Esophagus mucosa (tissue), 1 donor: ENCODE results near the gene UBE2G2. TPM values are rescaled to one million over a fixed set of nuclear protein-coding genes. Genes with fewer than 3 reads are reported as not detected.
A peak's percentile ranks its signal among the peaks of the same experiment; 100 is the strongest.
"Not testable (repeated sequence)": the region's sequence is repeated elsewhere in the genome, so short reads cannot be mapped to it uniquely, and the experiment has no call there.

ENCODE experiments used
- ATAC-seq: fragments of 200-7000 bp; cut with Tn5 transposase; one replicate; pipeline ENCODE4 v1.9.1; 2020
- total RNA-seq: library from RNA; stranded (reverse); gene quantifications from one replicate; pipeline ENCODE4 v1.2.4, GENCODE V29; 2023
- donor health status: DM: yes; HTN: yes; CAD: no.

UBE2G2 gene
- total RNA-seq, 1 donor from 2014 or later = 35.8 TPM

DNA sequence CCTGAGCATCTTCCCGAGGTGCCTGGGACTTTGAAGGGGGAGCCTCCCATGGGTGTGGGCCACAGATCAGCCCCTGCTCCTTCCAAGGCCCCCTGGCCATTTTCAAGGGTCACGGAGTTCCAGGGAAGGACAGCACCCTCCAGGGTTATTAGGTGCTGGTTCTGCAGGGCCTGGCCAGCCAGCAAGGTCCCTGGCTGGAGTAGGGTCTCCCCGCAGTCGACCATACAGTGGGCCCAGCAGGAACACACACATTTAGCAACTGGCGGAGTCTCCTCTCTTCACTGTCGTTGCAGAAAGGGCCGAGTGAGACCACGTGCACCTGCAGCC lies 34.0 kb upstream of the UBE2G2 start:
- ATAC-seq = no peak

DNA sequence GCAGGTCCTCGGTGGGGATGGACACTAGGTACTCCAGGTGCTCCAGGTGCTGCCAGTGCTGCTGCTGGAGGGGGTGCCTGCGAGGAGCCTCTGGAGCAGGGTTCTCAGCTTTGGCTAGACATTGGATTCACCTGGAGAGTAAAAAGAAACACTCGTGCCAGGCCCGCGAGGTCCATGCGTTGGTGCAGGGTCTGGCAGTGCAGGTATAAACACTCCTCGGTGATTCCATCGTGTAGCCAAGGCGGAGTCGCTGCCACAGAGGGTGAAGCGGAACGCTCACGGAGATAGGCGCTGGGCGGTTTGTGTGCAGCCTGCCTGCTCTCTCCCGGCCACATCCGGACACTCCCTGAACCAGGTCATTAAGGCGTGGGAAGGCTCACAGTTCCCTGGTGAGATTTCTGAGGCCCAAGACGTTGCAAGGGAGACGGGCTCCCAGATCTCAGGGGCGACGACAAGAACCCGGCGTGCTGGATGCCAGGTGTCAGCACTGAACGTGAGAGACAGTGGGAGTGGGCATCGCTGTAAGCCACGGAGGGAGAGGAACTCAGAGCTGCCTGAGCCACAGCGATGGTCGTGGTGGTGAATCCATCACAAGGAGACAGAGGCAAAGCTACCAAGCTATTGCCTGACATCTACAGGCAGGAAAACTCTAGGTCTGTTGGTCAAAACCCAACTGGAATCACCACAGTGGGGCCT lies 33.5 kb upstream of the UBE2G2 start:
- ATAC-seq = no peak

DNA sequence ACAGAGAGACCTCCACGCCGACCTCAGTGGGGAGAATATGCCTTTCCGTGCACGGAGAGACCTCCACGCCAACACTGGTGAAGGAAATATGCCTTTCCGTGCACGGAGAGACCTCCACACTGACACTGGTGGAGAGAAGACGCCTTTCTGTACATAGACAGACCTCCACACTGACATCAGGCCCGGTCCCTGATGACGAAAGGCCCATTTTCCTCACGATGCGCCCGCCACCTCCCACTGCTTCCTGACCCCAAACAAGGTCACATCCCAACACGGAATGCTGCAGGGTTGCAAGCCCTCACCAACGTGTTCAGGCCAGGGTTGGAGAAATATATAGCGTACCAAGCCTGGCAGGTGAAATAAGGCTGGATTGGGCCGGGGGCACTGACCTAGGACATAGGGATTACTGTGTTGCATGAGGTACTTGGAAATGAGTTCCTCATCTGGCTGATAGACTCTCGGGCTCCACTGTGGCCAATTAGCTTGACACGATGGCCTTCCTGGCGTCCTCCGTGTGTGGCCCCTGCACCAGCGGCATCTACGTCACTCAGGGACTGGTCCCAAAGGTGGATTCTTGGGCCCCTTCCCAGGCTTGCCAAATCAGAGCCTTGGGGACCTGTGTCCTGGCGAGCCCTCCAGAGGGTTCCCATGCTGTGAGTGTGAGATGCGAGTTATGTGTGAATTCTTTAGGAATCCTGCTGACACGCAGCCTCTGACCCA lies 32.8 kb upstream of the UBE2G2 start:
- ATAC-seq = no peak

DNA sequence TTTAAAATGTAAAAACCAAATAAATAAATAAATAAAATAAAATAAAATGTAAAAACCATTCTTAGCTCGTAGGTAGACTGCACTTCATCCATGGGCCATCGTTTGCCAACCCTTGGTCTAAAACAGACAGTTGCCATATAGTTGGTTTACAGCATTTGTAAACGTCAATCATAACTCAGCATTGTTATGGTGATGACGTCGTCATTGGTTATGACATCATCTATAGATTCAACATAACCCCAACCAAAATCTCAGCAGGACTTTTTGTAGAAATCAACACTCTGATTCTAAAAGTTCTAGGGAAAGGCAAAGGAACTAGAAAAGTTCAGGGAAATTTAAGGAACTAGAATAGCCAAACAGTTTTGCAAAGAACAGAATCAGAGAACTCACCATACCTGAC lies 32.0 kb upstream of the UBE2G2 start:
- ATAC-seq = no peak

DNA sequence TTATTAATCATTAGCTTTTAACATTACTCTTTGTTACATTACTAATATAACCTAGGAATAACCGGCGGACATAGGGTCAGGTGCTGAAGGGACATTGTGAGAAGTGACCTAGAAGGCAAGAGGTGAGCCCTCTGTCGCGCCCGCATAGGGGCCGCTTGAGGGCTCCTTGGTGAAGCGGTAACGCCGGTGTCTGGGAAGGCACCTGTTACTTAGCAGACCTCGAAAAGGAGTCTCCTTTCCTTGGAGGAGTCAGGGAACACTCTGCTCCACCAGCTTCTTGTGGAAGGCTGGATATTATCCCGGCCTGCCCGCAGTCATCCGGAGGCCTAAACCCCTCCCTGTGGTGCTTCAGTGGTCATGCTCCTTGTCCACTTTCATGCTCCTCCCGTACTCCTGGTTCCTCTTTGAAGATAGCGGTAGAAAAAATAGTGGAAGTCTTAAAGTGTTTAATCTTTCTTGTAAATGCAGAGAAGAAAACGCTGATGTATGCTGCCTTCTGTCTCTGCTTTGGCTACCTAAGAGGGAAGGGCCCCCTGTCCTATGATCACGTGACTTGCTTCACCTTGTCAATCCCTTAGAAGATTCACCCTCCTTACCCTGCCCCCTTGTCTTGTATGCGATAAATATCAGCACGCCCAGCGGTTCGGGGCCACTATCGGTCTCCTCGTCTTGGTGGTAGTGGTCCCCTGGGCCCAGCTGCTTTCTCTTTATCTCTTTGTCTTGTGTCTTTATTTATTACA lies 31.1 kb upstream of the UBE2G2 start:
- not testable (repeated sequence) for ATAC-seq

DNA sequence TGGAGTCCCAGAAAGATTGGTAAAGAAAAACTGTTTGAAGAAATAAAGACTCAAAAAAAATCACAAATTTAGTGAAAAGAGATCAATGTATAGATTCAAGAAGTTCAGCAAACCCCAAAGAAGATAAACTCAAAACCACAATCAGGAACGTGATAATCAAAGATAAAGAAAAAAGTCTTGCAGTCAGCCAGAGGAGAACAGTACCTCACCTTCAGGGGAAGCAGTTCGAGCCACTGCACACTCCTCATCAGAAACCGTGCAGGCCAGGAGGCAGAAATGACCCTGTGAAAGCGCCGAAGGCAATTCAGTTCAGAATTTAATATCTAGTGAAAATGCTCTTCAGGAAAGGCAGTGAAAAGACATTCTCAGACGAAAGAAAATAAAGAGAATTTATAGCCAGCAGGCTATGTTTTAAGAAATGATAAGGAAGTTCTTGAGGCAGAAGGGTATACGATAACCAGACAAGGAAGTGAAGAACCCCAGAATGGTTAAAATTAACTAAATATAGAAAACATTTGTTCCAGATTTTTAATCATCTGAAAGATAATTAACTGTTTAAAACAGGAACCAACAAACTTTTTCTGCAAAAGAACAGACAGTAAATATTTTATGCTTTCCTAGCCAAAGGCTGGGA lies 29.7 kb upstream of the UBE2G2 start:
- no peak for ATAC-seq

DNA sequence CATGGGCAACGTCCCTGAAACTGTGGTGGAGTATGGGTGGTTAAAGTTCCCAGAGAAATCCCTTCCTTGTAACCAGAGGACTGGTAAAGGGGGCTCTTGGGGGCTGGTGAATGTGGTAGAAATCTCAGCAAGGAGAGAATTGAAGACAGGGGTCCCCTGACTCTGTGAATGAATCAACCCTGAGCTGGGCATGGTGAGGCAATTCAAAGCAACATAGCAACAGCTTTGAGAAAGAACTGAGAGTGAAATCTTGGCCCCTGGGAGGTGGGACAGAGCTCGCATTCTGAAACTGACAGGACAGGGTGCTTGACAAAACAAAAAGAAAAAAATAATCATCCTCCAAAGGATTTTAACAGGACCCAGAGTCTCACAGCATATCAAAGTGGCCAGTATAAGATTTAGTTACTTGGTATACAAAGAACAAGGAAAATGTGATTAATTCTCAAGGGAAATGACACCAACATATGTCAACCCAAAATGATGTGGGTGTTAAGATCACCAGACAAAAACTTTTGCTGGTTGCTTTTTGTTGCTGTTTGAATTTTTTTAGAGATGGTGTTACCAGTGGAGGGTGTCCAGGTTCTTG lies 28.0 kb upstream of the UBE2G2 start:
- ATAC-seq = no peak

DNA sequence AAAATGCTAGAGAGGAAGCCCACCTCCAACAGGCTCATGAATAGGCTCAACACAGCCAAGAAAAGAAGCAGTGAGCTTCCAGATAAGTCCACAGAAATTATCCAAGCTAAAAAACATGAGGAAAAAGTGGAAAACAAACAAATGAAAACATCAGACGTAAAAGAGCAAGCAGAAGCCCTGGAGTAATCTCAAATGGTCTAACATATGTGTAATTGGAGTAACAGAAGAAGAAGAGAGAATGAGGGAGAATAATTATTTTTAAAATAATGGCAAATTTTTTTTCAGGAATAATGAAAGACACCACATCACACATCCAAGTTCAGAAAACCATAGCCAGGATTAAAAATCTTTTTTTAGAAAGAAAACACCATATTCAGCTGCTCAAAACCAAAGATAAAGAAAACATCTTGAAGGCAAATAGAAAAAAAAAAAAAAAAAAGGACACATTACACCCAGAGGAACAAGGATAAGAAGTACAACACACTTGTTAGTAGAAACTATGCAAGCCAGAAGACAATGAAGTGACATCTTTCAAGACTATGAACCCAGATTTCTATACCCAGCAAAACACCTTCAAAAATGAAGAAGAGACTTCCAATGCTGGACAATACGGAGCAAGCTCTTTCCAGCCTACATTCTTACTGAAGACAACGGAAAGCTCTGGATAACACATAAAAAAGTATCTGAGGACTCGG lies 26.9 kb upstream of the UBE2G2 start:
- ATAC-seq = no peak

DNA sequence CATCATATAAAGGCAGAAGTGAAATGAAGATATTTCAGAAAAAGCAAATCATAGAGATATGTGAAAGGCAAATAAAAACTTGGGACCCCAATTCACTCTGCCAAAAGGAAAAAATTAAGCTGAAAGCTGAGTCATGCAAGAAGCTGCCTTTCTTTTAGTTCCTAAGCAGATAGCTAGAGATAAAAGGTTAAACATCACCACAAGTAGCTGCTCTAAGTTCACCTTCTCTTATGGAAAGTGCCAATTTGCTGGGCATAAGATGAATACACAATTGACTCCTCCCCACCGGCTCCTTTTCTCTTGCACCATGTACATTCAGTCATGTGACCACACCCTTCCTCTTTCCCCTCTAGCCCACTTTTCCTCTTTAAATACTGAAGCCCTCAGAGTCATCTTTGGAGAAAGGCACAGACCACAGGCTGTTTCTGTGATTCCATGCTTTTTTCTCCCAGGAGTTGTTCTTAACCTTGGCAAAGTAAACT lies 21.6 kb upstream of the UBE2G2 start:
- ATAC-seq = no peak

DNA sequence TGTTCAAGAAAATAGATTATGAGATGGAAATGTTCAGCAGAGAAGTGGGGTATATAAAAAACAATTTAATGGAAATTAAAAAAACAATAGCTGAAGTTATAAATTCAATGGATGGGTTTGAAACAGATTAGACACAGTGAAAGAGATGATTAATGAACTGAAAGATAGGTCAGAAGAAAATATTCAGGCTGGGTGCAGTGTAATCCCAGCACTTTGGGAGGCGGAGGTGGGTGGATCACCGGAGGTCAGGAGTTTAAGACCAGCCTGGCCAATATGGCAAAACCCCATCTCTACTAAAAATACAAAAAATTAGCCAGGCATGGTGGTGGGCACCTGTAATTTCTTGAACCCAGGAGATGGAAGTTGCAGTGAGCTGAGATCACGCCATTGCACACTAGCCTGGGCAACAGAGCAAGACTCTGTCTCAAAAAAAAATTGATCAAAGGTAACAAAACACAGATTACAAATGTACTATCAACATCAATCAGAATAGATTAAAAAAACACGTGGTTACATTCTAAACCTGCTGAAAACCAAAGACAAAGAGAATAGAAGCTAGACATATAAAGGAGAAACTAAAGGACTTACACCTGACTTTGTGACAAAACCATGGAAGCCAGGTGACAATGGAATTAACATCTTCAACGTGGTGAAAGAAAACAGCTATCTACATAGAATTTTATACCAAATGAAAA lies 21.0 kb upstream of the UBE2G2 start:
- ATAC-seq = no peak

DNA sequence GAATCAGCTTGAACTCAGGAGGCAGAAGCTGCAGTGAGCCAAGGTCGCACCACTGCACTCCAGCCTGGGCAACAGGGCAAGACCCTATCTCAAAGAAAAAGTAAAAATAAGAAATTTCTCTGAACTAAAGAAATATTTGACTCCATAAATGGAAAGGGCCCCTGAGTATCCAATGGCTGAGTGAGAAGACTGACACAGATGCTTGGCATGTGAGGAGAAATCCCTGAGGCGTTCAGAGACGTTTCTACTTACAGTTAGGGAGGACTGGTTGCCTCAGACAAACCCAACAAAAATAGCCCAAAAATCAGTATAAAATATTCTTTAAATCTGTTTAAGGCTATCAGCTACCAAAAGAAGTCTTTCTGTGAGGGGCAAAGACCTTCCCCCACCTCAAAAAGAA lies 19.2 kb upstream of the UBE2G2 start:
- ATAC-seq = no peak

DNA sequence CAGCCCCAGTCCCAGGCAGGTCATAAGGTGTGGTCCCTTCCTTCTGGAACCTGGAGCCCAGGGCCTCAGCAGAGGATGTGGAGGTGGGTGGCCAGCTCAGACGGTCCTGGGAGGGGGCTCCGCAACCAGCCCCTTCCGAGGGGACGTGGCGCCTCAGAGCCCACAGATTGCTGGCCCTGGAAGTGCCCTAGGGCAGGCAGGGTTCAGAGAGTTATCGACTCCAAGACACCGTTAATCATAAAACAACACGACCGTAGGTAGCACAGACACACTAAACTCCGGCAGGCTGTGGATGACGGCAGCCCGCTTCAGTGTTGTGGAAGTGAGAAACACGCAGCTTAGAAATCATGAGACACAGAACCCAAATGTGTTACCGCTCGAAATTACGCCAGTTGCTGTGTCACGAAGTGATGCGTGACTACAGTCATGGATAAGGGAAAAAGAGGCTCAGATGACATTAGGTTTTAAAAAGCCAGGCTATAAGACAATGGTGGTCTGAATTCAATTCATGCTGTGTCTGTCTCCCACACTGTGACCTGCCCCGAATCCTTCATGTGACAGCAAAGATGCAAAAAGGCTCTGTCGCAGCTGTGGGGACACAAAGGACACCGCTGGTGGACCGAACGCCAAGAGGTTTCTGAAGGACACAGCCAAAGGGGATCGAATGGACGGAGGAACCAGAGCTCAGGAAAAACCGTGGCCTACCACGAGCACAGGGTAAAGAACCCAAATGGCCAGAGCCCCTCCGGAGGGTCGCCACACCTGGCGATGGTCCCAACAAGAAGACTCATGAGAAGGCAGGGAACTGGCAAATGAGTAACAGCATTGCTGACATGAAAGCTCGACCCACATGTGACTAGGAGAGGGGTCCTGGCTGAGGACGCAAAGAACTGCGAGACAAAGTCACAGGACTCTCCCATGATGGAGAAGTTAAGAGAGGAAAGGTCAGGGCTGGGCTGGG lies 17.9 kb upstream of the UBE2G2 start:
- ATAC-seq = no peak

DNA sequence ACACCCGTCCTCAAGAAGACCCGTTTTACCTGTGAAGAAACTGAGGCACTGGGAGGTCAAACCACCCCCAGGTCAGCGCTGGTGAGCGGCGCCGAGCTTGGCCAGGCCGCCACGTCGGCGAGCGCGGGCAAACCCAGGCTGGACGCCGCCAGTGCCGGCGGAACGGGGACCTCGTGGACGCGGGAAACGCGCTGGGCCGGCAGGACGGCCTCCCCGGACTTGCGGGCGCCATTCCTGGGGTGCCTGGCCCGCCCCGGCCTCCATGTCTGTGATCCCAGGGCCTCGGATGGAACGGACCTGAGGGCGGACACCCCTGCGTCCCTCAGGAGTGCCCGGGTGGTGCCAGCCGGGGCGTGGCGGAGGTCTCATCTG lies 17.0 kb upstream of the UBE2G2 start:
- ATAC-seq = no peak

DNA sequence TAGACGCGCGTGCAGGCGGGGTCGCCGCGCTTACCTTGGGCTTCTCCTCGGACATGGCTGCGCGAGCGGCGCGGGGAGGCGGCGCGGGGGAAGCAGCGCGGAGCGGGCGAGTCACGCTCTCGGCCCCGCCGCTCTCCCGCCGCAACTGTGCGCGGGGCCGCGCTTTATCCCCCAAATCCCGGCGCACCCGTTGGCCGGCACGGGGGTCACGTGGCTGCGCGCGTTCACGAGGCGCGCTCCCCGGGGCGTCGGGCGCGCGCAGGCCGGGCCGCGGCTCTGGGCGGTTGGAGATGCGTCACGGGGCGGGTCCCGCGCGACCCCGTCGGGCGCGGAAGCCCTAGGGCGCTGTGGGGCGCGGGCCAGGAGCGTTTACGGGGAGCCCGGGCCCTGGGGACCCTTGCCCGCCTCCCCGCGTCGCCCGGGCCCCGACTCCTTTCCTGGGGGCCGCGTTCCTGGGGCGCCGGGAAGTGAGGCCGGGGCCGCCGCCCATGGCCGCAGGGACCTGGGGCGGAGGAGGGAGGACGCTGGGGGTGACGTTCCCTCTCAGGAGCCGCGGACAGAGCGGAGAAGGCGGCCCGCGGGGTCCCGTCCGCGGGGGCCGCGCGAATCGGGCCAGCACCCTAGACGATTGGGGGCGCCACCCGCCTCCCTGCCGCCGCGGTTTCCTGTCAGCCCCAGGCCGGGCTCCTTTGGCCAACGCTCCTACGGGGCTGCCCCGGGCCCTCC lies 16.5 kb upstream of the UBE2G2 start, which contains the start of gene SUMO3:
Gene SUMO3 (minus strand): TSS at position 149 of the 726 bp plus-strand sequence. CDS start 94 bp downstream, at position 55.
- ATAC-seq = peak; percentile 73

DNA sequence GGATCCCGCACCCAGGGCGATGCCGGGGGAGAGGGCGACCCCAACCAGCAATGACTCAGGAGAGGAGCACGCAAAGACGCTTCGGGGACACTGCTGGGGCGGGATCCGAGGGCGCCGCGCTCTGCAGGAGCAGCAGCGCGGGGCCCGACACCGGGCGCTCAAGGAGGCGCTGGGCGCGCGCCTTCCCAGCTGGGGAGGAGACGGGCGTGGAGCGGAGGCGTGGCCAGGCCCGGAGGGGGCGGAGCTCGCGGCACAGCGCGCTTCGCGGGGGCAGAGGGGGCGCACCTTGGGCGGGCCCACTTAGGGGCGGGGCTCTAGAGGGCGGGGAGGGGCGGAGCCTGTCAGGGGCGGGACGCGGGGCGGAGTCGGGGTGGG lies 15.9 kb upstream of the UBE2G2 start:
- ATAC-seq = peak; percentile 96

DNA sequence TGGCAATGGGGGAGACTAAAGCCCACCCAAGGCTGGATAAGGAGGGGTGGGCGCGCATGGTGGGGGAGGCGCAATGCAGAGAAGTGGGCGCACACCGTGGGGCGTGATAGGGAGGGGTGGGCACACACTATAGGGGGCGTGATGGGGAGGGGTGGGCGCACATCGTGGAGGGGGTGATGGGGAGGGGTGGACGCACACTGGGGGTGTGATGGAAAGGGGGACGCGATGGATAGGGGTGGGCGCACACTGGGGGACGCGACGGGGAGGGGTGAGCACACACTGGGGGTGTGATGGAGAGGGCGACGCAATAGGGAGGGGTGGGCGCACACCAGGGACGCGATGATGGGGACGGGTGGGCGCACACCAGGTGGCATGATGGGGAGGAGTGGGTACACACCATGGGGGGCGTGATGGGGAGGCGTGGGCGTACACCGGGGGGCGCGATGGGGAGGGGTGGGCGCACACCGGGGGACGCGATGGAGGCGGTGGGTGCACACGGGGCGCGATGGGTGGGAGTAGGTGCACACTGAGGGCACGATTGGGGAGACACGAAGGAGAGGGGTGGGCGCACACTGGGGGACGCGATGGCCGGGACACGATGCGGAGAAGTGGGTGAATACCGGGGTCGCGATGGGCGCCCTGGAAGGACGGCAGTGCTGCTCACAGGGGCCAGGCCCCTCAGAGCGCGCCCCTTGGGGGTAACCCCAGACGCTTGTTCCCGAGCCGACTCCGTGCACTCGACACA lies 15.3 kb upstream of the UBE2G2 start:
- ATAC-seq = peak; percentile 9

DNA sequence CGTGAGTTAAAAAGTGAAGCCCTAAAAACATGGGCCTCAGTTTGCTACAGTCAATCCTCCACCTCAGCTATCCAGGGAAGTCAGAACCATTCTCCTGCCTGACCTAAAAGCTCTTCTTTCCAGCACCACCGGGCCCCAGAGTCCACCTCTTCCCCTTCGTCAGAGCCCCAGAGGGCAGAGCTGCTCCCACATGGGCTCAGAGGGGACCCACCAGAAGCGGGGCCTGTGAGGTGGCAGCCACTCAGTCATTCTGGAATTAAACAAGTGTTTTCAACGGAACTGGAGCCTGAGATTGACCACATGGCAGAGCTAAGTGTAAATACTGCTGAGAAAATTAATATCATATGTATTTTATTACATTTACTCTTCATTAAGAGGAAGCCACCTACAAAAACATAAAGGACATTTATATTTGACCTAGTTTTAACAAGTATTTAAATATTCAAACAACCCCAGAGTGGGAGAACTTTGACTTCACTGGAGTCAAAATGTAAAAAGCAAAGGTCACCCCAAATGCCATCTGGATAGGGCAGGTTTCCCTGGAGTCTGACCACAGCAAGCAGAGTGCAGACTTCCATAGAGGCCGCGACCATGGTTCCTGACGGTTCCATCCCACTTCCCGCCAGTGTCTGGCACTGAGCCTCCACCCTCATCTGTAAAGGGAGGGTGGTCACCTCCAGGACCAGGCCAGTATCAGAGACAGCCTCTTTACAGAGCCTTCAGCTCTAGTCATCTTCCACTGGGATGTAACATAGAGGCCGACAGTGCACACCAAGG lies 14.4 kb upstream of the UBE2G2 start:
- no peak for ATAC-seq

DNA sequence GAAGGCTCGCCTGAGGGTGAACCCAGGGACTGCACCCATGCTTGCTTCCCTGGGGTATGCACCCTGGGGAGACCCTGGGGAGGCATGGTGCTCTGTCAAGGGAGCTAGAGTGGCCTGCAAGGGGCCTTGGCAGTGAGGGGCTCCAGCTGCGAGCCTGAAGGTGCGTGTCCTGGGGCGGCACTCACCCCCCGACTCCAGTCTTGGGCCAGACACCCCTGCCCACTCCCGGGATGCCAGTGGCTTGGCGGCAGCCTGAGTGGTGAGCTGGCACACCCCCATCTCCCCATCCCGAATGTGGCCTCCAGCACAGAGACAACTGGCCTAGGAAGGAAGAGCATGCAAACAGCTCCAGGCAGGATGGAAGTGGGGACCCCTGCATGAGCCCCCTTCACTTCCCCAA lies 13.6 kb upstream of the UBE2G2 start:
- no peak for ATAC-seq
